Left kidney (tissue), 8 donors: ENCODE results near the gene DRP2. TPM values are rescaled to one million over a fixed set of nuclear protein-coding genes. Genes with fewer than 3 reads are reported as not detected.
A peak's percentile ranks its signal among the peaks of the same experiment; 100 is the strongest.
"Not testable (repeated sequence)": the region's sequence is repeated elsewhere in the genome, so short reads cannot be mapped to it uniquely, and the experiment has no call there.

Source experiments
- DNase-seq: peaks from one replicate; pipeline ENCODE4 v3.0.0-alpha.2; 2013
- long read RNA-seq, 8 donors: transcript quantifications; one replicate each; lab custom pipeline, GENCODE V29; 2026
- polyA plus RNA-seq: library from polyadenylated mRNA; unstranded; fragments of 120-200 nt; gene quantifications from one replicate; pipeline ENCODE4 v1.2.1, GENCODE V29; 2013; ENCODE audit not compliant: insufficient read length

The DRP2 gene, protein sequence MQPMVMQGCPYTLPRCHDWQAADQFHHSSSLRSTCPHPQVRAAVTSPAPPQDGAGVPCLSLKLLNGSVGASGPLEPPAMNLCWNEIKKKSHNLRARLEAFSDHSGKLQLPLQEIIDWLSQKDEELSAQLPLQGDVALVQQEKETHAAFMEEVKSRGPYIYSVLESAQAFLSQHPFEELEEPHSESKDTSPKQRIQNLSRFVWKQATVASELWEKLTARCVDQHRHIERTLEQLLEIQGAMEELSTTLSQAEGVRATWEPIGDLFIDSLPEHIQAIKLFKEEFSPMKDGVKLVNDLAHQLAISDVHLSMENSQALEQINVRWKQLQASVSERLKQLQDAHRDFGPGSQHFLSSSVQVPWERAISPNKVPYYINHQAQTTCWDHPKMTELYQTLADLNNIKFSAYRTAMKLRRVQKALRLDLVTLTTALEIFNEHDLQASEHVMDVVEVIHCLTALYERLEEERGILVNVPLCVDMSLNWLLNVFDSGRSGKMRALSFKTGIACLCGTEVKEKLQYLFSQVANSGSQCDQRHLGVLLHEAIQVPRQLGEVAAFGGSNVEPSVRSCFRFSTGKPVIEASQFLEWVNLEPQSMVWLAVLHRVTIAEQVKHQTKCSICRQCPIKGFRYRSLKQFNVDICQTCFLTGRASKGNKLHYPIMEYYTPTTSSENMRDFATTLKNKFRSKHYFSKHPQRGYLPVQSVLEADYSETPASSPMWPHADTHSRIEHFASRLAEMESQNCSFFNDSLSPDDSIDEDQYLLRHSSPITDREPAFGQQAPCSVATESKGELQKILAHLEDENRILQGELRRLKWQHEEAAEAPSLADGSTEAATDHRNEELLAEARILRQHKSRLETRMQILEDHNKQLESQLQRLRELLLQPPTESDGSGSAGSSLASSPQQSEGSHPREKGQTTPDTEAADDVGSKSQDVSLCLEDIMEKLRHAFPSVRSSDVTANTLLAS
- polyA plus RNA-seq = 2.3 TPM
- long read RNA-seq, donor 1 = 0 reads
- long read RNA-seq, donor 2 = 0 reads
- long read RNA-seq, donor 3 = 0 reads
- long read RNA-seq, donor 4 = 0 reads
- long read RNA-seq, donor 5 = 0 reads
- long read RNA-seq, donor 6 = 0 reads
- long read RNA-seq, donor 7 = 0 reads
- long read RNA-seq, donor 8 = 0 reads

- DNase-seq = no peak
These were observed at the start of gene DRP2 for GRCh38 chrX:101219116-101219863. DRP2 (plus strand) TSS chrX:101219786; CDS start chrX:101231648, 11,862 bp downstream.

DNA sequence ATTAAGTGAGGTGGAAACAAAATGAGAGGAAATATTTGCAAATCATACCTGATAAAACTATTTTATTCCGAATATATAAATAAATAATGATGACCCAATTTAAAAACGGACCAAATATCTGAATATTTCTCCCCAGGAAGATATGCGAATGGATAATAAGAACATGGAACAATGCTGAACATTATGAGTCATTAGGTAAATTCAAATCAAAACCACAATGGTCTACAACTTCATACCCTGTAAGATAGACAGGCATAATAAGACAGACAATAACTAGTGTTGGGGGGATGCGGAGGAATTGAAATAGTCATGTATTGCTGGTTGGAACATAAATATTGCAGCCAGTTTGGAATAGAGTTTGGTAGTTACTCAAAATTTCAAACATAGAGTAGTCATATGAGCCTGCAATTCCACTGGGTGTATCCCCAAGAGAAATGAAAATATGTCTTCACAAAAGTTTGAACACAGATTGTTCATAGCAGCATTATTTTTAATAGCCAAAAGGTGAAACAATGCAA, 47.6 kb upstream of the DRP2 start:
- no peak for DNase-seq

DNA sequence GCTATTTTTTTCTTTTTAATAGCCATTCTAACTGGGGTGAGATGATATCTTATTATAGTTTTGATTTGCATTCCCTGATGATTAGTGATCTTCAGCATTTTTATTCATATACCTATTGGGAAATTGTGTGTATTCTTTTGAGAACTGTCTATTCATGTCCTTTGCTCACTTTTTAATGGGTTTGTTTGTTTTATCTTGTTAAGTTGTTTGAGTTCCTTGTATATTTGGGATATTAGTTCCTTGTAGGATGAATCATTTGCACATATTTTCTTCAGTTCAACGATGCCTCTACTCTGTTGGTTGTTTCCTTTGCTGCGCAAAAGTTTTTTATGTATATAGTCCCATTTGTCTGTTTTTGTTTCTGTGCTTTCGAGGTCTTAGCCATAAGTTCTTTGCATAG, 43.1 kb upstream of the DRP2 start:
- no peak for DNase-seq

- DNase-seq = not testable (repeated sequence)
These were observed 34.7 kb upstream of the DRP2 start for GRCh38 chrX:101184876-101185275.

- DNase-seq = not testable (repeated sequence)
These were observed 31.6 kb upstream of the DRP2 start for GRCh38 chrX:101187961-101188360.

- no peak for DNase-seq
These were observed 28.9 kb upstream of the DRP2 start for GRCh38 chrX:101190736-101191135.

DNA sequence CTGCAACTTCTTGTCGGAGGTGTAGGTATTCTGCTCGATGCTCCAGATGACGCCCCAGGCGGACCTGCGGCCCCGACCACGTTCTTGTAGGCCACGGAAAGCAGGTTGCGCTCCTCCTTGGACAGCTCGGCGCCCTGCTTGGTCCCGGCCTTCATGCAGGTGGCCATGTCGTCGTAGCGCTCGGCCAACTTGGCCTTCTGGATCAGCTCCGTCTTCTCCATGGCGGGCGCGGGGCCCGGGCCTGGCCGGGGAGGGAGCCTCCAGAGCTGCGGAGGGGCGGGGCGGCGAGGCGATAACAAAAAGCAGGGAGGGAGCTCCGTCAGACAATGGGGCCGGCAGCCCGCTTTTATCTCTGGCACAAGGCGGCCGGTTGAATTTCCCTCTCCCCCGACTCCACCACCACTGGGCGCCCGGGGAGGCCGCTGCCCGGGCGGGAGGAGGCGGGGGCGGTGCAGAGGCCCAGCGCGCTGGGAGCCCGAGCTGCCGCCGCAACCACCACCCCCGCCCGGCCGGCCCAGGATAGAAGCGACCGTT, 28.3 kb upstream of the DRP2 start:
- no peak for DNase-seq

- no peak for DNase-seq
These were observed 24.0 kb upstream of the DRP2 start for GRCh38 chrX:101195442-101196173.

DNA sequence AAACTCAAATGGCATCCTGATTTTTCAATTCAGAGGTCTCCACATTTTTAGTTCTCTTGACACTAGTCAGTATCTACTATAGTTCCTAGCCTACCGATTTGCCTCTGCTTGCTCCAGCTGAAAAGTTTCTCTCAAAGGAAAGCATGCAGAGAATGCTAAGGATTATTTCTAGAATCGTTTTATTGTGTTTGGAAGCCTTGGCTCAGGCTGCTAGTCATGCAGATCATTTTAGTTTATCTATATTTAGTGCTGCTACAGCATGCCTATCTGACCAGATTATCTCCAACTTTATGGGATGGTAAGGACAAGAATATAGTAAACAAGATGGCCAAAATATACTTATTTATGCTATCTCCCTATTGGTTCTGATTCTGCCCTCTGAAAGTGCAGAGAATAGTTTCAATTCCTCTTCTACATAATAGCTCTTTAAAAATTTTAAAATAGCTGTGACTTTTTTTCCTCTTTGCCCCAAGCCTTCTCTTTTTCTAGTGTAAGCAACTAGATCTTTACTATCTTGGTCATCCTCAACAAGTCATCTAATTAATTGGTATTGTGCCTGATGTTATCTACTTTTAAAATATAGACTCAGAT, 15.7 kb upstream of the DRP2 start:
- no peak for DNase-seq

DNA sequence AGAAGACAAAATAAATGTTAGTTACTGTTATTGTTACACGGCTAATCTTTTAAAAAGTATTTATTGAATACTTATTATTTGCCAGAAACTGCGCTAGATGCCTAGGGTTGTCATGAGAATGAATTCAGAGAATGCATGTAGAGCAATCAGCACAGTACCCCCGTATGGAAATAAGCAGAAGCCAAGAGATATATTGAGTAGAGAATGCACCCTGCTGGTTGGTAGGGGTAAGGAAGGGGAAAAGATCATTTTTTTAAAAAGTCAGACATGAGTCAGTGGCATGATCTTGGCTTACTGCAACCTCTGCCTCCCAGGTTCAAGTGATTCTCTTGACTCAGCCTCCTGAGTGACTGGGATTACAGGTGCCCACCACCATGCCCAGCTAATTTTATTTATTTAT, 13.1 kb upstream of the DRP2 start:
- no peak for DNase-seq

DNA sequence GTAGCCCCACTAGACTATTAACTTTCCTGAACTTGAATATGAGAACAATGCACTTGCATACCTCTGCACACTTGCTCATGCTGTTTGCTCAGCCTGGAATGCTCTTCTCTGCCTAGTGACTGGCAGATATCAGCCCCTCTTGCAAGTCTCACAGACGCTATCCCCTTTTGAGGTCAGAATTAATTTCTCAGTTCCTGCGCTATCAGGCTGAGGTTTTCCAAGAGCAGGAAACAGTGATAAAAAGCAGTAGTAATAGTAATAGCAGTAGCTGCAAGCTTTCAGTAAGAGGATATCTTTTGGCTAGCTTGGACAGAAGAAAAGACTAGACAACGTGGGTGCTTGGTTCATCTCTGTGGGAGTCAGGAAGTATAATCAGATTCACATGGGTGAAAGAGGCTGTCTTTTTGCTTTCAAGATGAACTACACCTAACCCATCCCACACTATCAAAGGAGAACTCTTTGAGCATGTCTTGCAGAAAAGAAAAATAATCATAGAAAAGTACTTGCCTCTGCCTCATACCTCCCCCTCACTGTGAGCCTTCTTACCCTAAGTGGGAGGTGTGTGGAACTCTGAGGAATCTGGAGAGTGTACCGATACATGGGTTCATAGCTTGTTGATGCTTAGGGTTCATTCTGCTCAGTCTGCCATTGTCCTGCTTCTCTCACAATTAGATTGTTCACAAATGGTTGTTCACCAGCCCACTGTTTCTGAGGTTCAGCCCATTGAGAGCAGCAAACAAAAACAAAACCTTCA, 11.3 kb upstream of the DRP2 start:
- DNase-seq = no peak

DNA sequence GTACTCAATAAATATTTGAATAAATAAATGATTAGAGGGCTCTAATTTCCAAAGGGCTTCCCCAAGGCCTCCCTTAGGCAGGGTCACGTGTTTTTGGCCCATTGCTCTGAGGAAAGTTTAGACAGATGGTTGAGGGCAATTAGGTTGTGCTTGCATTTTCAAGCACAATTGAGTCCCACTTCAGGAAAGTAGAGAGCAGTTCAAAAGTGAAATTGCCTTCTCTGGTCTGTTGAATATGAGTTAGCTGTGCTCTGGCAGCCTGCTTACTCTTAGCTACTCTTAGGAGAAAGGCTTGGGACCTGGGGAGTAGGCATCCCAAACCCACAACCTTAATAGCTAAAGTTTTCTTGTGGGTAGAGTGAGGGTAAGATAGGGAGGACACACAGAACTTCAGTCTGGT, 9.0 kb upstream of the DRP2 start:
- DNase-seq = no peak

- DNase-seq = no peak
These were observed 1.9 kb upstream of the DRP2 start for GRCh38 chrX:101217689-101218088.

GRCh38 chrX:101219864-101220346, 319 bp downstream of the DRP2 start:
- DNase-seq = peak; percentile 13

GRCh38 chrX:101220662-101221260, 1.2 kb downstream of the DRP2 start:
- no peak for DNase-seq

DNA sequence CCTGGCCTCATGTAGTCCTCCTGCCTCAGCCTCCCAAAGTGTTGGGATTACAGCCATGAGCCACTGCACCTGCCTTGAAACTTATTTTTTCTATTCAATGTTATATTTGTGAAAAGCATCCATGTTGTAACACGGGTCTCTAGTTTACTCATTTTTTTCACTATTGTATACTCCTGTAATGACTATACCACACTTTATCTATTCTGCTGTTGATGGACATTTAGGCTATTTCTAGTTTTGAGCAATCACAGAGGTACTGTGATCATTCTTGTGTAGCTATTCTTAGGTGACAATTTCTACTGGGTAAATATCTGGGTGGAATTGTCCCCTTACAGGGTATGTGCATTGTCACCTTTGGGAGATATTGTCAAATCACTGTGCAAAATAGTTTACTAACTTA, 3.6 kb downstream of the DRP2 start:
- no peak for DNase-seq

- no peak for DNase-seq
These were observed 9.6 kb downstream of the DRP2 start for GRCh38 chrX:101229170-101229569.

GRCh38 chrX:101230636-101231035, 11.1 kb downstream of the DRP2 start:
- DNase-seq = no peak

GRCh38 chrX:101231080-101231479, 11.5 kb downstream of the DRP2 start:
- DNase-seq = no peak
